Measurements from ENCODE around the gene GPC4. TPM values are rescaled to one million over a fixed set of nuclear protein-coding genes. Genes with fewer than 3 reads are reported as not detected.

Gene GPC4
- total and polyA plus RNA-seq, 7 donors: 7.3 to 22.0 (median 12.3) TPM

GRCh38 chrX:133335027-133335426, 80.3 kb downstream of the GPC4 start:
- ATAC-seq (peak in 1 of 4 donors; percentile 63), DNase-seq (no peak)
- WGBS, 3 donors: 40 to 74% (median 71%) methylated on average over 2 of the region's 2 CpGs
- Histone ChIP-seq H3K9me3 (no peaks in the 10 kb centered on the region), H3K4me3 (no peak overlapping the region), H3K4me1 (no peaks in the 10 kb centered on the region), H3K27me3 (ENCODE audit: insufficient read depth in 3 of 3, low read length in 2 of 3) (no peaks in the 10 kb centered on the region), H3K27ac (no peak overlapping the region), H3K36me3 (ENCODE audit: insufficient read depth in 1 of 2, low read depth in 1 of 2) (no peaks in the 10 kb centered on the region)
- peak; percentile 46 for TF ChIP-seq CTCF (IDR thresholded peaks at IDR 0.05)
- intact Hi-C loops (cut with DNase I): loop anchor here in 1 of 2 donors (5.0 kb wide), 1 partner anchor 337 kb away; no protein-coding TSS in a partner anchor

GRCh38 chrX:133333154-133333750, 82.0 kb downstream of the GPC4 start:
- no peaks in the 10 kb centered on the region for H3K4me1 ChIP-seq
- no peak overlapping the region for H3K27ac ChIP-seq
- no peak for DNase-seq
- H3K36me3 ChIP-seq (ENCODE audit: insufficient read depth in 1 of 2, low read depth in 1 of 2): no peaks in the 10 kb centered on the region
- H3K4me3 ChIP-seq: no peak overlapping the region
- intact Hi-C loops (cut with DNase I): loop anchor here in 1 of 2 donors (5.0 kb wide), 1 partner anchor 74 kb away; no protein-coding TSS in a partner anchor
- 73 to 77% (median 77%) methylated on average over 4 of the region's 4 CpGs for WGBS, 3 donors
- no peak for ATAC-seq
- no peaks in the 10 kb centered on the region for H3K9me3 ChIP-seq
- no peak for TF ChIP-seq CTCF (IDR thresholded peaks at IDR 0.05)
- no peaks in the 10 kb centered on the region for H3K27me3 ChIP-seq (ENCODE audit: insufficient read depth in 3 of 3, low read length in 2 of 3)

DNA sequence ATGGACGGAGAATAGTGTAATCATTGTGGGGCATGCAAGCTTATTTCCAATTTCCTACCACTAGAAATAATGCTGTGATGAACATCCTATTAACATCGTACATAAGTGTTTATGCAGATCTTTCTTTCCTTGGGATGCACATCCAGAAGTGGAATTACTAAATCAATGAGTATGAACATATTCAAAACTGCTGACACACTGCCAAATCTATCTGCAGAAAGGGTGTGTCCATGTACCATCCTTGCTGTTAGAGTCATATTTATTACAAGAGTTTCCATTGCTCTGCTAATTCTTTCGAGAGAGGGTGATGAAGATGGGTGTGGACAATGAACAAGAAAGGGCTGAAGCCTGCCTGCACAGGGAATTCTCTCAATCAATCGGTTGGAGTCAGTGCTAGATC, 82.6 kb downstream of the GPC4 start:
- Histone ChIP-seq H3K4me1 (no peaks in the 10 kb centered on the region), H3K36me3 (ENCODE audit: insufficient read depth in 1 of 2, low read depth in 1 of 2) (no peaks in the 10 kb centered on the region), H3K27ac (no peak overlapping the region), H3K27me3 (ENCODE audit: insufficient read depth in 3 of 3, low read length in 2 of 3) (no peaks in the 10 kb centered on the region), H3K9me3 (no peaks in the 10 kb centered on the region), H3K4me3 (no peak overlapping the region)
- TF ChIP-seq CTCF (IDR thresholded peaks at IDR 0.05): no peak
- ATAC-seq (no peak), DNase-seq (no peak)
- WGBS, 3 donors: 75 to 95% (median 87%) methylated on average over 4 of the region's 4 CpGs
- intact Hi-C loops (cut with DNase I): loop anchor here in 1 of 2 donors (5.0 kb wide), 1 partner anchor 75 kb away; no protein-coding TSS in a partner anchor

- Histone ChIP-seq H3K27ac (no peak overlapping the region), H3K4me3 (no peak overlapping the region), H3K9me3 (no peaks in the 10 kb centered on the region), H3K27me3 (ENCODE audit: insufficient read depth in 3 of 3, low read length in 2 of 3) (no peaks in the 10 kb centered on the region), H3K4me1 (no peaks in the 10 kb centered on the region), H3K36me3 (ENCODE audit: insufficient read depth in 1 of 2, low read depth in 1 of 2) (no peaks in the 10 kb centered on the region)
- no peak for DNase-seq
- ATAC-seq: no peak
- no peak for TF ChIP-seq CTCF (IDR thresholded peaks at IDR 0.05)
- intact Hi-C loops (cut with DNase I): loop anchor here in 1 of 2 donors (5.0 kb wide), 1 partner anchor 76 kb away; no protein-coding TSS in a partner anchor
- WGBS, 3 donors: 56 to 95% (median 83%) methylated on average over 4 of the region's 4 CpGs
Measured at GRCh38 chrX:133330956-133331355, 84.3 kb downstream of the GPC4 start.

DNA sequence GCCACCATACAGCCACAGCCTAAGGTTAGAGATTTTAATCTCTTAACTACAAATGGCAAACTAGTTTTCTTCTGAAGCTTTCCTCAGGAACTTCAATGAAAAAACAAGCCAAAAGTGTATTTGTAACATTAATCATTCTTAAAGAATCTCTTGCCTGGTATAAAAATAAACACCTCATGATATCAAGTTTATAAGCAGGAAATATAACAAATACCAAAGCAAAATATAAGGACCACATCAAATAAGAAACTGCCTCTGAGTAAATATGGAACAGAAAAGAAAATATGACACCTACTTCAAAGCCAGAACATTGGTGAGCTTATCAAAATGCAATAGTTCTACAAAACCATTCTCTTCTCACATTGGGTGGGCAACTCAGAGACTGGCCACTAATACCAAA, 89.9 kb downstream of the GPC4 start:
- DNase-seq: no peak
- Histone ChIP-seq H3K4me1 (peaks cover 5% of the 10 kb centered on the region), H3K27me3 (ENCODE audit: insufficient read depth in 3 of 3, low read length in 2 of 3) (no peaks in the 10 kb centered on the region), H3K9me3 (no peaks in the 10 kb centered on the region), H3K27ac (no peak overlapping the region), H3K36me3 (ENCODE audit: insufficient read depth in 1 of 2, low read depth in 1 of 2) (no peaks in the 10 kb centered on the region), H3K4me3 (no peak overlapping the region)
- ATAC-seq: no peak
- no peak for TF ChIP-seq CTCF (IDR thresholded peaks at IDR 0.05)
- intact Hi-C loops (cut with DNase I): no loop called here

Measured in psoas muscle (tissue), 8 donors.